Mesothelial cell of epicardium (in vitro differentiated cells): ENCODE data around the gene ALDH1A2. TPM values are rescaled to one million over a fixed set of nuclear protein-coding genes. Genes with fewer than 3 reads are reported as not detected.

Experiments
- DNase-seq, 2 experiments: peaks; one replicate each; pipeline ENCODE4 v3.0.0; 2021; ENCODE audit warnings: low spot score in 2 of 2; ENCODE audit not compliant: unreplicated experiment in 2 of 2
- H3K27ac Mint-ChIP-seq: 2 replicates; pipeline ENCODE4 v1.8.0; 2021; ENCODE audit warnings: mixed read lengths
- H3K27me3 Mint-ChIP-seq: 2 replicates; pipeline ENCODE4 v1.8.0; 2021; ENCODE audit warnings: low read depth, mixed read lengths
- H3K36me3 Mint-ChIP-seq: 2 replicates; pipeline ENCODE4 v1.8.0; 2021; ENCODE audit warnings: mixed read lengths
- H3K4me1 Mint-ChIP-seq: 2 replicates; pipeline ENCODE4 v1.8.0; 2021; ENCODE audit warnings: mixed read lengths
- H3K4me3 Mint-ChIP-seq: 2 replicates; pipeline ENCODE4 v1.8.0; 2021; ENCODE audit warnings: mild to moderate bottlenecking, moderate library complexity, mixed read lengths
- H3K9me3 Mint-ChIP-seq: 2 replicates; pipeline ENCODE4 v1.8.0; 2021; ENCODE audit warnings: mixed read lengths
- CTCF ChIP-seq: fragments of 200-600 bp; sonication (generic); IDR thresholded peaks from one replicate; pipeline ENCODE4 v1.5.0; 2021; ENCODE audit warnings: antibody characterized with exemption; ENCODE audit not compliant: unreplicated experiment
- total RNA-seq: library from RNA; stranded (reverse); gene quantifications from 3 replicates; pipeline ENCODE4 v1.2.1, GENCODE V29; 2021

ALDH1A2 gene
- total RNA-seq, 1 donor from 2014 or later, result 26.2 TPM

GRCh38 chr15:57931570-57931969 is 133.9 kb downstream of the ALDH1A2 start:
- no peaks in the 10 kb centered on the region for H3K36me3 Mint-ChIP-seq
- H3K4me3 Mint-ChIP-seq, result no peak overlapping the region
- TF ChIP-seq CTCF, result no peak
- H3K27ac Mint-ChIP-seq, result no peak overlapping the region
- no peaks in the 10 kb centered on the region for H3K4me1 Mint-ChIP-seq
- H3K27me3 Mint-ChIP-seq, result peaks cover 57% of the 10 kb centered on the region
- no peak for DNase-seq
- peaks cover 22% of the 10 kb centered on the region for H3K9me3 Mint-ChIP-seq

GRCh38 chr15:57927091-57927631 is 138.3 kb downstream of the ALDH1A2 start:
- peaks cover 13% of the 10 kb centered on the region for H3K4me1 Mint-ChIP-seq
- H3K4me3 Mint-ChIP-seq, result no peak overlapping the region
- no peak overlapping the region for H3K27ac Mint-ChIP-seq
- H3K36me3 Mint-ChIP-seq, result no peaks in the 10 kb centered on the region
- peaks cover 6% of the 10 kb centered on the region for H3K9me3 Mint-ChIP-seq
- no peak for DNase-seq
- TF ChIP-seq CTCF, result no peak
- peaks cover 47% of the 10 kb centered on the region for H3K27me3 Mint-ChIP-seq

GRCh38 chr15:57925650-57926049 is 139.9 kb downstream of the ALDH1A2 start:
- peaks cover 13% of the 10 kb centered on the region for H3K4me1 Mint-ChIP-seq
- no peaks in the 10 kb centered on the region for H3K36me3 Mint-ChIP-seq
- no peak overlapping the region for H3K4me3 Mint-ChIP-seq
- no peak overlapping the region for H3K27ac Mint-ChIP-seq
- H3K9me3 Mint-ChIP-seq, result peaks cover 6% of the 10 kb centered on the region
- TF ChIP-seq CTCF, result no peak
- H3K27me3 Mint-ChIP-seq, result peaks cover 41% of the 10 kb centered on the region
- DNase-seq, result no peak

GRCh38 chr15:57924598-57924997 is 140.9 kb downstream of the ALDH1A2 start:
- H3K4me3 Mint-ChIP-seq, result no peak overlapping the region
- TF ChIP-seq CTCF, result no peak
- H3K27ac Mint-ChIP-seq, result no peak overlapping the region
- H3K9me3 Mint-ChIP-seq, result peaks cover 6% of the 10 kb centered on the region
- DNase-seq, result no peak
- H3K27me3 Mint-ChIP-seq, result peaks cover 42% of the 10 kb centered on the region
- H3K36me3 Mint-ChIP-seq, result no peaks in the 10 kb centered on the region
- H3K4me1 Mint-ChIP-seq, result peaks cover 13% of the 10 kb centered on the region

- H3K4me1 Mint-ChIP-seq, result peaks cover 13% of the 10 kb centered on the region
- TF ChIP-seq CTCF, result no peak
- H3K4me3 Mint-ChIP-seq, result no peak overlapping the region
- H3K27ac Mint-ChIP-seq, result no peak overlapping the region
- no peak for DNase-seq
- H3K9me3 Mint-ChIP-seq, result peaks cover 3% of the 10 kb centered on the region
- H3K36me3 Mint-ChIP-seq, result no peaks in the 10 kb centered on the region
- H3K27me3 Mint-ChIP-seq, result peaks cover 44% of the 10 kb centered on the region
Observed at GRCh38 chr15:57923750-57924149, 141.8 kb downstream of the ALDH1A2 start.

- TF ChIP-seq CTCF, result no peak
- no peak for DNase-seq
- H3K27ac Mint-ChIP-seq, result no peak overlapping the region
- H3K9me3 Mint-ChIP-seq, result no peaks in the 10 kb centered on the region
- no peak overlapping the region for H3K4me3 Mint-ChIP-seq
- H3K4me1 Mint-ChIP-seq, result peaks cover 13% of the 10 kb centered on the region
- no peaks in the 10 kb centered on the region for H3K36me3 Mint-ChIP-seq
- H3K27me3 Mint-ChIP-seq, result peaks cover 44% of the 10 kb centered on the region
Observed at GRCh38 chr15:57923306-57923705, 142.2 kb downstream of the ALDH1A2 start.
